K562 (cell line): ENCODE measurements around the gene USP32. TPM values are rescaled to one million over a fixed set of nuclear protein-coding genes. Genes with fewer than 3 reads are reported as not detected.

Experiments
- BRF1 ChIP-seq: IDR thresholded peaks from 3 replicates; pipeline ENCODE4 v1.6.1; 2011; ENCODE audit warnings: borderline replicate concordance, mild to moderate bottlenecking; ENCODE audit not compliant: insufficient read length; ENCODE audit errors: extremely low read depth
- HDAC2 ChIP-seq: fragments of 450-650 bp; IDR thresholded peaks from 2 replicates; pipeline ENCODE4 v1.6.1; 2016; ENCODE audit warnings: mild to moderate bottlenecking
- HNRNPL ChIP-seq: fragments of 200-400 bp; formaldehyde crosslinking; IDR thresholded peaks from 2 replicates; pipeline ENCODE4 v1.6.1; 2017; ENCODE audit warnings: low read depth, mild to moderate bottlenecking, low read length
- NFRKB ChIP-seq: fragments of 450-650 bp; IDR thresholded peaks from 2 replicates; pipeline ENCODE4 v1.6.1; 2016; ENCODE audit warnings: low read depth
- NR4A1 ChIP-seq, 2 experiments: fragments of 250-450 bp in 1 of 2; fragments of 450-650 bp in 1 of 2; sonication (Bioruptor Pico) in 1 of 2; IDR thresholded peaks; 2 replicates each; pipeline versions ENCODE4 v1.4.0 to v1.6.1; 2016 to 2020; ENCODE audit warnings: mild to moderate bottlenecking in 2 of 2, missing compliant biosample characterization in 1 of 2, missing genetic modification characterization in 1 of 2, moderate library complexity in 1 of 2
- PTBP1 ChIP-seq: fragments of 200-400 bp; formaldehyde crosslinking; IDR thresholded peaks from 2 replicates; pipeline ENCODE4 v1.6.1; 2017; ENCODE audit warnings: low read depth, low read length
- RBM25 ChIP-seq: fragments of 200-400 bp; formaldehyde crosslinking; IDR thresholded peaks from 2 replicates; pipeline ENCODE4 v1.6.1; 2018; ENCODE audit warnings: low read length, low read depth, moderate library complexity; ENCODE audit not compliant: severe bottlenecking
- STAT5A ChIP-seq: IDR thresholded peaks from 2 replicates; pipeline ENCODE4 v1.6.1; 2012; ENCODE audit warnings: low read length, inconsistent platforms, borderline replicate concordance
- STAT5B ChIP-seq: fragments of 250-450 bp; sonication (Bioruptor Pico); IDR thresholded peaks from 2 replicates; pipeline ENCODE4 v1.8.0; 2021; ENCODE audit warnings: mild to moderate bottlenecking, inconsistent platforms
- TAF1 ChIP-seq: IDR thresholded peaks from 2 replicates; pipeline ENCODE4 v1.6.1; 2011; ENCODE audit warnings: mild to moderate bottlenecking, low read length, moderate library complexity; ENCODE audit not compliant: insufficient read depth, control insufficient read depth, severe bottlenecking; ENCODE audit errors: extremely low read depth
- ZNF212 ChIP-seq: fragments of 450-650 bp; formaldehyde crosslinking; IDR thresholded peaks from 2 replicates; pipeline ENCODE4 v1.4.0; 2020; ENCODE audit warnings: mild to moderate bottlenecking
- ZNF217 ChIP-seq: sonication (generic); formaldehyde crosslinking; IDR thresholded peaks from 2 replicates; pipeline ENCODE4 v1.8.0; 2022; ENCODE audit warnings: mild to moderate bottlenecking, missing genetic modification reagents
- ZNF274 ChIP-seq: IDR thresholded peaks from 2 replicates; pipeline ENCODE4 v1.6.1; 2011; ENCODE audit warnings: low read depth, mild to moderate bottlenecking, low read length, moderate library complexity, borderline replicate concordance
- polyA plus RNA-seq, 8 experiments: library from polyadenylated mRNA; depleted of rRNA in 4 of 8; stranded (reverse) in 5 of 8; unstranded in 3 of 8; fragments of >200 nt; fragmentation: Nextera tagmentation in 2 of 8; fragmentation: Illumina TruSeq in 1 of 8; extraction: Ambion mirVana in 2 of 8; extraction: Trizol in 1 of 8; gene quantifications; 2 replicates each; pipeline versions ENCODE4 v1.2.1 to v1.2.3, GENCODE V29; 2011 to 2014; ENCODE audit warnings: inconsistent platforms in 1 of 8, missing spikeins in 1 of 8
- total RNA-seq, 7 experiments: library from RNA; depleted of rRNA in 6 of 7; stranded (reverse); fragments of >200 nt in 6 of 7; fragmentation: Illumina TruSeq in 2 of 7; extraction: Trizol in 2 of 7; gene quantifications; 2 replicates each; pipeline versions ENCODE4 v1.2.1 to v1.2.3, GENCODE V29; 2011 to 2021; ENCODE audit warnings: low replicate concordance in 1 of 7
- TF ChIP-seq, protein P1 (sequence below): fragments of 450-650 bp; IDR thresholded peaks from 2 replicates; pipeline ENCODE4 v1.6.1; 2016; ENCODE audit warnings: antibody characterized with exemption
- TF ChIP-seq, protein P2 (sequence below): sonication (generic); formaldehyde crosslinking; IDR thresholded peaks from 2 replicates; pipeline ENCODE4 v1.8.0; 2023; ENCODE audit warnings: mild to moderate bottlenecking, missing genetic modification reagents
- TF ChIP-seq, protein P3 (sequence below): fragments of 250-450 bp; sonication (Bioruptor Pico); IDR thresholded peaks from 2 replicates; pipeline ENCODE4 v1.4.0; 2020; ENCODE audit warnings: mild to moderate bottlenecking
- TF ChIP-seq, protein P4 (sequence below), 2 experiments: fragments of 450-650 bp; IDR thresholded peaks; 2 replicates each; pipeline ENCODE4 v1.6.1; 2016
- TF ChIP-seq, protein P5 (sequence below): fragments of 250-450 bp; sonication (Bioruptor Pico); IDR thresholded peaks from 2 replicates; pipeline ENCODE4 v1.9.0; 2021; ENCODE audit warnings: mild to moderate bottlenecking
- TF ChIP-seq, protein P6 (sequence below): sonication (generic); formaldehyde crosslinking; IDR thresholded peaks from 2 replicates; pipeline ENCODE4 v1.8.1; 2022; ENCODE audit warnings: missing genetic modification reagents

Gene USP32
- total and polyA plus RNA-seq, 9 of the 15 experiments (the other 6 are each of a cell fraction or from before 2014, with no cell fraction given): 18.0 to 69.3 (median 47.1) TPM

DNA sequence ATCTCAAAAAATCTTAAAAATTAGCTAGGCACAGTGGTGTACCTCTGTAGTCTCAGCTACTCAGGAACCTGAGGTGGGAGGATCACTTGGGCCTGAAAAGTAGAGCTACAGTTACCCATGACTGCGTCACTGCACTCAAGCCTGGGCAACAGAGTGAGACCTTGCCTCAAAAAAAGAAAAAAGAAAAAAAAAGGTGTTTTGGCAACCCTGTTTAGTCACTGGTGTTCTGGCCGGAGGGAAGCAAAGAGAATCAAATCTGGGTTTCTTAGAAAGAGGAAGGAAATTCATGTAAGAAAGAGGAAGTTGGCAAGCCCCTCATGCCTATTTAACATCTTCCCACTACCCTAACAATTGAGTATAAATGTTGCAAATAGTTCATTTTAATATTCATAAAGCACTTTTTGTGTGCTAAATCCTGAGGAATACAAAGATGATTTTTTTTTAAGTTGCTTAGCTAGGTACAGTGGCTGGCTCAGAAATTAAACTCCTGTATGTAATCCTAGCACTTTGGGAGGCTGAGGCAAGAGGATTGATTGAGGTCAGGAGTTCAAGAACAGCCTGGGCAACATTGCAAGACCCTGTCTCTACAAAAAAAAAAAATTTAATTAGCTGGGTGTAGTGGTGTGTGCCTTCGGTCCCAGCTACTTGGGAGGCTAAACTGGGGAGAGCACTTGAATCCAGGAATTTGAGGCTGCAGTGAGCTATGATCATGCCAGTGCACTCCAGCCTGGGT lies 6.5 kb upstream of the USP32 start (continued):
- TF ChIP-seq, protein P1, sequence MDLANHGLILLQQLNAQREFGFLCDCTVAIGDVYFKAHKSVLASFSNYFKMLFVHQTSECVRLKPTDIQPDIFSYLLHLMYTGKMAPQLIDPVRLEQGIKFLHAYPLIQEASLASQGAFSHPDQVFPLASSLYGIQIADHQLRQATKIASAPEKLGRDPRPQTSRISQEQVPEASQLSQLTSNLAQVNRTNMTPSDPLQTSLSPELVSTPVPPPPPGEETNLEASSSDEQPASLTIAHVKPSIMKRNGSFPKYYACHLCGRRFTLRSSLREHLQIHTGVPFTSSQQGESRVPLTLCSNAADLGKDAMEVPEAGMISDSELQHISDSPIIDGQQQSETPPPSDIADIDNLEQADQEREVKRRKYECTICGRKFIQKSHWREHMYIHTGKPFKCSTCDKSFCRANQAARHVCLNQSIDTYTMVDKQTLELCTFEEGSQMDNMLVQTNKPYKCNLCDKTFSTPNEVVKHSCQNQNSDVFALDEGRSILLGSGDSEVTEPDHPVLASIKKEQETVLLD: no peak
- TF ChIP-seq NFRKB (no peak), STAT5B (CRISPR knock-in tag) (no peak), HNRNPL (no peak), ZNF217 (CRISPR knock-in tag) (no peak), BRF1 (no peak), HDAC2 (peak; percentile 17; the same call in 1 of the 2 replicates), TAF1 (no peak), ZNF212 (CRISPR knock-in tag) (no peak), PTBP1 (no peak), ZNF274 (no peak), NR4A1 (CRISPR knock-in tag; IDR thresholded peaks at IDR 0.05) (no peak), NR4A1 (tag; IDR thresholded peaks at IDR 0.05) (no peak), STAT5A (peak; percentile 31; the same call in 1 of the 2 replicates), RBM25 (no peak)
- TF ChIP-seq, protein P2, sequence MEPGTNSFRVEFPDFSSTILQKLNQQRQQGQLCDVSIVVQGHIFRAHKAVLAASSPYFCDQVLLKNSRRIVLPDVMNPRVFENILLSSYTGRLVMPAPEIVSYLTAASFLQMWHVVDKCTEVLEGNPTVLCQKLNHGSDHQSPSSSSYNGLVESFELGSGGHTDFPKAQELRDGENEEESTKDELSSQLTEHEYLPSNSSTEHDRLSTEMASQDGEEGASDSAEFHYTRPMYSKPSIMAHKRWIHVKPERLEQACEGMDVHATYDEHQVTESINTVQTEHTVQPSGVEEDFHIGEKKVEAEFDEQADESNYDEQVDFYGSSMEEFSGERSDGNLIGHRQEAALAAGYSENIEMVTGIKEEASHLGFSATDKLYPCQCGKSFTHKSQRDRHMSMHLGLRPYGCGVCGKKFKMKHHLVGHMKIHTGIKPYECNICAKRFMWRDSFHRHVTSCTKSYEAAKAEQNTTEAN (CRISPR knock-in tag): no peak
- TF ChIP-seq, protein P3, sequence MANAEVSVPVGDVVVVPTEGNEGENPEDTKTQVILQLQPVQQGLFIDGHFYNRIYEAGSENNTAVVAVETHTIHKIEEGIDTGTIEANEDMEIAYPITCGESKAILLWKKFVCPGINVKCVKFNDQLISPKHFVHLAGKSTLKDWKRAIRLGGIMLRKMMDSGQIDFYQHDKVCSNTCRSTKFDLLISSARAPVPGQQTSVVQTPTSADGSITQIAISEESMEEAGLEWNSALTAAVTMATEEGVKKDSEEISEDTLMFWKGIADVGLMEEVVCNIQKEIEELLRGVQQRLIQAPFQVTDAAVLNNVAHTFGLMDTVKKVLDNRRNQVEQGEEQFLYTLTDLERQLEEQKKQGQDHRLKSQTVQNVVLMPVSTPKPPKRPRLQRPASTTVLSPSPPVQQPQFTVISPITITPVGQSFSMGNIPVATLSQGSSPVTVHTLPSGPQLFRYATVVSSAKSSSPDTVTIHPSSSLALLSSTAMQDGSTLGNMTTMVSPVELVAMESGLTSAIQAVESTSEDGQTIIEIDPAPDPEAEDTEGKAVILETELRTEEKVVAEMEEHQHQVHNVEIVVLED (CRISPR knock-in tag): no peak
- TF ChIP-seq, protein P4, sequence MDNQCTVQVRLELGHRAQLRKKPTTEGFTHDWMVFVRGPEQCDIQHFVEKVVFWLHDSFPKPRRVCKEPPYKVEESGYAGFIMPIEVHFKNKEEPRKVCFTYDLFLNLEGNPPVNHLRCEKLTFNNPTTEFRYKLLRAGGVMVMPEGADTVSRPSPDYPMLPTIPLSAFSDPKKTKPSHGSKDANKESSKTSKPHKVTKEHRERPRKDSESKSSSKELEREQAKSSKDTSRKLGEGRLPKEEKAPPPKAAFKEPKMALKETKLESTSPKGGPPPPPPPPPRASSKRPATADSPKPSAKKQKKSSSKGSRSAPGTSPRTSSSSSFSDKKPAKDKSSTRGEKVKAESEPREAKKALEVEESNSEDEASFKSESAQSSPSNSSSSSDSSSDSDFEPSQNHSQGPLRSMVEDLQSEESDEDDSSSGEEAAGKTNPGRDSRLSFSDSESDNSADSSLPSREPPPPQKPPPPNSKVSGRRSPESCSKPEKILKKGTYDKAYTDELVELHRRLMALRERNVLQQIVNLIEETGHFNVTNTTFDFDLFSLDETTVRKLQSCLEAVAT (IDR thresholded peaks at IDR 0.05): no peak
- TF ChIP-seq, protein P5, sequence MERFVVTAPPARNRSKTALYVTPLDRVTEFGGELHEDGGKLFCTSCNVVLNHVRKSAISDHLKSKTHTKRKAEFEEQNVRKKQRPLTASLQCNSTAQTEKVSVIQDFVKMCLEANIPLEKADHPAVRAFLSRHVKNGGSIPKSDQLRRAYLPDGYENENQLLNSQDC: no peak
- TF ChIP-seq, protein P6, sequence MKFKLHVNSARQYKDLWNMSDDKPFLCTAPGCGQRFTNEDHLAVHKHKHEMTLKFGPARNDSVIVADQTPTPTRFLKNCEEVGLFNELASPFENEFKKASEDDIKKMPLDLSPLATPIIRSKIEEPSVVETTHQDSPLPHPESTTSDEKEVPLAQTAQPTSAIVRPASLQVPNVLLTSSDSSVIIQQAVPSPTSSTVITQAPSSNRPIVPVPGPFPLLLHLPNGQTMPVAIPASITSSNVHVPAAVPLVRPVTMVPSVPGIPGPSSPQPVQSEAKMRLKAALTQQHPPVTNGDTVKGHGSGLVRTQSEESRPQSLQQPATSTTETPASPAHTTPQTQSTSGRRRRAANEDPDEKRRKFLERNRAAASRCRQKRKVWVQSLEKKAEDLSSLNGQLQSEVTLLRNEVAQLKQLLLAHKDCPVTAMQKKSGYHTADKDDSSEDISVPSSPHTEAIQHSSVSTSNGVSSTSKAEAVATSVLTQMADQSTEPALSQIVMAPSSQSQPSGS (CRISPR knock-in tag): no peak
